ENCODE results near the gene RPL11.

- TF ChIP-seq CTCF (IDR thresholded peaks at IDR 0.05): no peak
- TF ChIP-seq POLR2AphosphoS5 (IDR thresholded peaks at IDR 0.05; ENCODE audit: low read depth, low read length): no peak
These were observed 4.1 kb downstream of the RPL11 start for GRCh38 chr1:23695667-23696066.
